K562 (cell line): ENCODE data around the gene CD300E. TPM values are rescaled to one million over a fixed set of nuclear protein-coding genes. Genes with fewer than 3 reads are reported as not detected.
A peak's percentile ranks its signal among the peaks of the same experiment; 100 is the strongest.

Experiments used
- BCOR ChIP-seq: fragments of 450-650 bp; IDR thresholded peaks from 2 replicates; pipeline ENCODE4 v1.6.1; 2016
- BMI1 ChIP-seq: fragments of 150-350 bp; IDR thresholded peaks from 2 replicates; pipeline ENCODE4 v1.6.1; 2014; ENCODE audit warnings: low read length
- E2F4 ChIP-seq: sonication (generic); formaldehyde crosslinking; IDR thresholded peaks from 2 replicates; pipeline ENCODE4 v1.8.0; 2022; ENCODE audit warnings: mild to moderate bottlenecking, low read depth, missing genetic modification reagents
- GTF2F1 ChIP-seq: IDR thresholded peaks from 2 replicates; pipeline ENCODE4 v1.6.1; 2011; ENCODE audit warnings: low read depth, low read length, improper control_type of control experiment
- HDAC8 ChIP-seq: fragments of 450-650 bp; IDR thresholded peaks from 2 replicates; pipeline ENCODE4 v1.6.1; 2016; ENCODE audit warnings: mild to moderate bottlenecking, missing genetic modification characterization, moderate library complexity, missing compliant biosample characterization
- HDGF ChIP-seq: fragments of 450-650 bp; IDR thresholded peaks from 2 replicates; pipeline ENCODE4 v1.6.1; 2016
- MAX ChIP-seq: sonication (generic); formaldehyde crosslinking; IDR thresholded peaks from 2 replicates; pipeline ENCODE4 v1.9.0; 2022; ENCODE audit warnings: mild to moderate bottlenecking, missing genetic modification reagents
- MCM5 ChIP-seq: fragments of 450-650 bp; IDR thresholded peaks from 2 replicates; pipeline ENCODE4 v1.6.1; 2016; ENCODE audit warnings: low read depth
- RFX1 ChIP-seq: fragments of 450-650 bp; IDR thresholded peaks from 2 replicates; pipeline ENCODE4 v1.6.1; 2016; ENCODE audit warnings: mild to moderate bottlenecking, moderate library complexity
- SMARCA5 ChIP-seq: fragments of 450-650 bp; IDR thresholded peaks from 2 replicates; pipeline ENCODE4 v1.6.1; 2016
- TEAD1 ChIP-seq, 2 experiments: fragments of 450-650 bp in 1 of 2; sonication (generic) in 1 of 2; formaldehyde crosslinking; IDR thresholded peaks; 2 replicates each; pipeline versions ENCODE4 v1.4.0 to v1.8.0; 2020 to 2022; ENCODE audit warnings: mild to moderate bottlenecking in 2 of 2, missing genetic modification reagents in 1 of 2
- XRCC4 ChIP-seq: IDR thresholded peaks from one replicate; pipeline ENCODE4 v1.6.1; 2011; ENCODE audit not compliant: insufficient read depth, insufficient read length; ENCODE audit errors: extremely low read depth
- ZBTB43 ChIP-seq: sonication (generic); formaldehyde crosslinking; IDR thresholded peaks from 2 replicates; pipeline ENCODE4 v1.8.0; 2023; ENCODE audit warnings: mild to moderate bottlenecking, missing genetic modification reagents
- ZNF217 ChIP-seq: sonication (generic); formaldehyde crosslinking; IDR thresholded peaks from 2 replicates; pipeline ENCODE4 v1.8.0; 2022; ENCODE audit warnings: mild to moderate bottlenecking, missing genetic modification reagents
- ZNF24 ChIP-seq: fragments of 450-650 bp; IDR thresholded peaks from 2 replicates; pipeline ENCODE4 v1.6.1; 2016
- ZNF518B ChIP-seq: fragments of 250-450 bp; sonication (Bioruptor Pico); IDR thresholded peaks from 2 replicates; pipeline ENCODE4 v1.5.0; 2021; ENCODE audit warnings: mild to moderate bottlenecking, moderate library complexity
- ZNF699 ChIP-seq: fragments of 250-450 bp; sonication (Bioruptor Pico); IDR thresholded peaks from 2 replicates; pipeline ENCODE4 v1.8.0; 2021; ENCODE audit warnings: mild to moderate bottlenecking, moderate library complexity; ENCODE audit not compliant: insufficient replicate concordance
- ZNF707 ChIP-seq: fragments of 250-450 bp; sonication (Bioruptor Pico); conservative IDR thresholded peaks from 2 replicates; pipeline ENCODE4 v1.8.0; 2022; ENCODE audit warnings: inconsistent platforms, mild to moderate bottlenecking, moderate library complexity
- ZNF766 ChIP-seq: fragments of 200-800 bp; sonication (Bioruptor generic); conservative IDR thresholded peaks from 2 replicates; pipeline ENCODE4 v1.6.1; 2016; ENCODE audit warnings: missing genetic modification characterization, missing compliant biosample characterization
- polyA plus RNA-seq, 8 experiments: library from polyadenylated mRNA; depleted of rRNA in 4 of 8; stranded (reverse) in 5 of 8; unstranded in 3 of 8; fragments of >200 nt; fragmentation: Nextera tagmentation in 2 of 8; fragmentation: Illumina TruSeq in 1 of 8; extraction: Ambion mirVana in 2 of 8; extraction: Trizol in 1 of 8; gene quantifications; 2 replicates each; pipeline versions ENCODE4 v1.2.1 to v1.2.3, GENCODE V29; 2011 to 2014; ENCODE audit warnings: inconsistent platforms in 1 of 8, missing spikeins in 1 of 8
- total RNA-seq, 7 experiments: library from RNA; depleted of rRNA in 6 of 7; stranded (reverse); fragments of >200 nt in 6 of 7; fragmentation: Illumina TruSeq in 2 of 7; extraction: Trizol in 2 of 7; gene quantifications; 2 replicates each; pipeline versions ENCODE4 v1.2.1 to v1.2.3, GENCODE V29; 2011 to 2021; ENCODE audit warnings: low replicate concordance in 1 of 7

CD300E gene
- total and polyA plus RNA-seq, 9 of the 15 experiments (the other 6 are each of a cell fraction or from before 2014, with no cell fraction given), result not detected

- TF ChIP-seq ZNF518B, result no peak
- no peak for TF ChIP-seq ZNF707 (CRISPR knock-in tag)
- TF ChIP-seq ZBTB43, result 0 out of 2 replicates have a peak, but pooled peaks have one; percentile 79
- TF ChIP-seq E2F4 (CRISPR knock-in tag), result peak; percentile 82; the same call in 1 of the 2 replicates
- peak; percentile 89 for TF ChIP-seq MAX
- TF ChIP-seq HDGF, result no peak
- TF ChIP-seq BCOR, result no peak
- TF ChIP-seq BMI1, result no peak
- no peak for TF ChIP-seq MCM5
- no peak for TF ChIP-seq ZNF217 (CRISPR knock-in tag)
- TF ChIP-seq SMARCA5, result no peak
- TF ChIP-seq ZNF24, result no peak; the same call in 1 of the 2 replicates
- no peak for TF ChIP-seq ZNF699 (CRISPR knock-in tag)
- TF ChIP-seq HDAC8, result no peak
- TF ChIP-seq GTF2F1, result no peak
- TF ChIP-seq XRCC4, result no peak
- 0 out of 2 replicates have a peak, but pooled peaks have one; percentile 24 for TF ChIP-seq ZNF766 (CRISPR knock-in tag)
- peak in 1 of 2 experiments; percentile 89; a peak in 2 of 4 replicates for TF ChIP-seq TEAD1 (CRISPR knock-in tag; IDR thresholded peaks at IDR 0.05)
- no peak for TF ChIP-seq RFX1
Measured at GRCh38 chr17:74671031-74671771, 47.7 kb upstream of the CD300E start (continued).
